DOHH2 (cell line): ENCODE data around the gene THSD7A.

ENCODE experiments used
- CTCF ChIP-seq: fragments of 200-600 bp; sonication (generic); IDR thresholded peaks from one replicate; pipeline ENCODE4 v1.5.1; 2014; ENCODE audit warnings: antibody characterized with exemption, mild to moderate bottlenecking, low read depth, low read length; ENCODE audit not compliant: poor library complexity, severe bottlenecking
- EZH2phosphoT487 ChIP-seq: fragments of 200-600 bp; sonication (generic); IDR thresholded peaks from 2 replicates; pipeline ENCODE4 v1.6.1; 2017; ENCODE audit warnings: borderline replicate concordance, mild to moderate bottlenecking, antibody characterized with exemption, low read length, moderate library complexity, mixed read lengths

- TF ChIP-seq CTCF (no peak), EZH2phosphoT487 (no peak)
These were observed 261.0 kb downstream of the THSD7A start for GRCh38 chr7:11570922-11571550.
